OCI-LY1 (cell line): Measurements from ENCODE around the gene ZNF17.

Experiments
- CTCF ChIP-seq: fragments of 200-600 bp; sonication (generic), shearing (Covaris generic); IDR thresholded peaks from 2 replicates; pipeline ENCODE4 v1.5.1; 2017; ENCODE audit warnings: mild to moderate bottlenecking, antibody characterized with exemption, low read length, moderate library complexity, mixed read lengths
- EZH2 ChIP-seq: fragments of 200-600 bp; sonication (generic), shearing (Covaris generic); IDR thresholded peaks from 2 replicates; pipeline ENCODE4 v1.8.0; 2017; ENCODE audit warnings: borderline replicate concordance, mixed run types, mild to moderate bottlenecking, antibody characterized with exemption, low read length, moderate library complexity, mixed read lengths

GRCh38 chr19:57380923-57381322, 30.0 kb upstream of the ZNF17 start:
- TF ChIP-seq CTCF (no peak), EZH2 (no peak)
